Mucosa of stomach (tissue), 1 donor: Measurements from ENCODE around the gene SPOCK3.

Source experiments
- H3K27me3 ChIP-seq: one replicate; pipeline ENCODE4 v1.7.0; 2013; ENCODE audit warnings: mild to moderate bottlenecking, low read length; ENCODE audit not compliant: control insufficient read depth, insufficient read depth
- H3K36me3 ChIP-seq: one replicate; pipeline ENCODE4 v1.7.0; 2013; ENCODE audit warnings: low read length; ENCODE audit not compliant: control insufficient read depth, insufficient read depth
- H3K4me1 ChIP-seq: one replicate; pipeline ENCODE4 v1.7.0; 2013; ENCODE audit warnings: mild to moderate bottlenecking, low read length; ENCODE audit not compliant: control insufficient read depth, insufficient read depth
- H3K4me3 ChIP-seq: one replicate; pipeline ENCODE4 v1.7.0; 2013; ENCODE audit warnings: low read length
- H3K9ac ChIP-seq: one replicate; pipeline ENCODE4 v1.7.0; 2013; ENCODE audit warnings: mild to moderate bottlenecking, low read length, moderate library complexity
- H3K9me3 ChIP-seq: one replicate; pipeline ENCODE4 v1.7.0; 2013; ENCODE audit warnings: mild to moderate bottlenecking, low read length, moderate library complexity; ENCODE audit not compliant: control insufficient read depth
- donor health status: Pancreatic carcinoma.

SPOCK3 gene

GRCh38 chr4:167150587-167150986 is 83.7 kb downstream of the SPOCK3 start:
- H3K36me3 ChIP-seq: no peaks in the 10 kb centered on the region

GRCh38 chr4:167144605-167145004 is 89.7 kb downstream of the SPOCK3 start:
- Histone ChIP-seq H3K4me3 (no peak overlapping the region), H3K36me3 (no peaks in the 10 kb centered on the region), H3K9ac (no peak overlapping the region), H3K9me3 (no peaks in the 10 kb centered on the region), H3K27me3 (no peaks in the 10 kb centered on the region), H3K4me1 (no peaks in the 10 kb centered on the region)

More at GRCh38 chr4:167150587-167150986, 83.7 kb downstream of the SPOCK3 start:
- Histone ChIP-seq H3K9me3 (no peaks in the 10 kb centered on the region), H3K4me3 (no peak overlapping the region), H3K9ac (no peak overlapping the region), H3K27me3 (no peaks in the 10 kb centered on the region), H3K4me1 (no peaks in the 10 kb centered on the region)

DNA sequence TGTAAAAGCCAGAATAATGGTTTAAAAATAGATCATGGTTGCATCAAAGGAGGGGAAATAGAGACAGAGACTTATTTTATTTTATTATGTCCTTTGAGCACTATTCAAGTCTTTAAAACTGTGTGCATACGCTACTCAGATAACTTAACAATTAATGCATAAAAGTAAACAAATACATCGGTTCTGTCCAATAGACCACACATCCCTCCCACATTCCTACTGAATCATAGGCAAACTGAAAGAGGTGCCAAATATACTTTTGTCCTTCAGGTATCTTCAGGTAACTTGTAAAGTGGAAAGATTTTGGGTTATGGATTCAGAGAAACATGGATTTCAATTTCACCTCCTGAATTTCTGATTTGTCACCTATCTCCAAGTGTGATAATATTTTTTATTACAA is 91.3 kb downstream of the SPOCK3 start:
- Histone ChIP-seq H3K9me3 (no peaks in the 10 kb centered on the region), H3K4me3 (no peak overlapping the region), H3K36me3 (no peaks in the 10 kb centered on the region), H3K27me3 (no peaks in the 10 kb centered on the region), H3K9ac (no peak overlapping the region), H3K4me1 (no peaks in the 10 kb centered on the region)

DNA sequence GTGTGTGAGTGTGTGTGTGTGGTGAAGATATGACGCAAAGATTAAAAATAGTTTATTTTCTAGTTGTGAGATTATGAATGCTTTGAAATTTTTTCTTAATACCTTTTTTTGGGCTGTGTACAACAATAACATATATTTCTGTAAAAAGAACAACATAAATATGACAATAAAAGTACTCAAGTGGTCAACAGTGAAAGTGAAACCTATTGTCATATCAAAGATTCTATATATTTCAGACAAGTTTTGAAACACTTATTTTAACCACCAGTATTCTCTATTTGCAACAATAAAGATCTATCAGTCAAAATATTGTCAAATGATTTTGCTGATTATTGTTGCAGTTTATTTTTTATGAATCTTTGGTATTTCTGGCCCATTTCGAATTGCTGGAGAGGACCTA is 98.0 kb downstream of the SPOCK3 start:
- H3K27me3 ChIP-seq: no peaks in the 10 kb centered on the region
- no peak overlapping the region for H3K9ac ChIP-seq
- H3K36me3 ChIP-seq: no peaks in the 10 kb centered on the region
- H3K4me3 ChIP-seq: no peak overlapping the region
- no peaks in the 10 kb centered on the region for H3K9me3 ChIP-seq
- H3K4me1 ChIP-seq: no peaks in the 10 kb centered on the region

DNA sequence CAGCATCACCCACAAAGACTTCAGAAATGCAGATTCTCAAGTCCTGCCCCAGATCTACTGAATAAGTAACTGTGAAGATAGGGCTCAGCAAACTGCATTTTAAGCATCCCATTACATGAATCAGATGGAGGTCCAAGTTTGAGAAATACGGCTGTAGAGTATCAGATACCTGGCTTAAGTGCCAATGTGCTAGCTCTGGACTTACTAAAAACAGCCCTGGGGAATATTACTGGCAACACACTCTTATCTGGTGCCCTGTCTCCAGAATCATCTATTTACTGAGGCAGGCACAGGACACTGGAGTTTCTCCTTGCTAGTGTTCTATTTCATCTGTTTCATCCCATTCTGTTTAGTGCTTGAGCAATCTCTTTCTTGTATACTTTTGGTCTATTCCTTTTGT is 105.1 kb downstream of the SPOCK3 start:
- H3K4me3 ChIP-seq: no peak overlapping the region
- no peaks in the 10 kb centered on the region for H3K36me3 ChIP-seq
- H3K9ac ChIP-seq: no peak overlapping the region
- no peaks in the 10 kb centered on the region for H3K9me3 ChIP-seq
- H3K27me3 ChIP-seq: no peaks in the 10 kb centered on the region
- no peaks in the 10 kb centered on the region for H3K4me1 ChIP-seq

GRCh38 chr4:167119392-167119791 is 114.9 kb downstream of the SPOCK3 start:
- Histone ChIP-seq H3K36me3 (no peaks in the 10 kb centered on the region), H3K9me3 (no peaks in the 10 kb centered on the region), H3K9ac (no peak overlapping the region), H3K4me1 (no peaks in the 10 kb centered on the region), H3K4me3 (no peak overlapping the region), H3K27me3 (no peaks in the 10 kb centered on the region)

DNA sequence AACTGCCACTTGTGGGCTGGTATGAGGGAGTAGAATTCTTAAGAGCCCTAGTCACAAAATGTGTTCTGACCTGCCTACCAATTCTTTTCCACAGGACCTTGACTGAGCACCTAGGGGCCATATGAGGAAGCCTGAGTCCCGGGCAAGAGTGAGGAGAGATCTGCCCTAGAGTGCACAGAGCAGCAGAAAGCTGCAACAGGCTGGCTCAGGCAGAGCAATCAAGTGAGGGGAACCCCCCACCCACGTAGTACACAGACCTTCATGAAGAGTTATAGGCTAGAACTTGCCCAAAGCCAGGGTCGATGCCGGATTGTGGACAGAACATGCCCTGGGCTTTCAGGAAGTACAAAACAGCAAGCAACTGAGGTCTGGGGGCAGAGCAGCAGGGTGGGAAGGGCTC is 117.0 kb downstream of the SPOCK3 start:
- no peaks in the 10 kb centered on the region for H3K9me3 ChIP-seq
- no peaks in the 10 kb centered on the region for H3K4me1 ChIP-seq
- H3K27me3 ChIP-seq: no peaks in the 10 kb centered on the region
- H3K4me3 ChIP-seq: no peak overlapping the region
- no peaks in the 10 kb centered on the region for H3K36me3 ChIP-seq
- H3K9ac ChIP-seq: no peak overlapping the region

- Histone ChIP-seq H3K36me3 (no peaks in the 10 kb centered on the region), H3K4me3 (no peak overlapping the region), H3K9me3 (no peaks in the 10 kb centered on the region), H3K9ac (no peak overlapping the region), H3K27me3 (no peaks in the 10 kb centered on the region), H3K4me1 (no peaks in the 10 kb centered on the region)
These were observed 119.8 kb downstream of the SPOCK3 start for GRCh38 chr4:167114416-167114971.

DNA sequence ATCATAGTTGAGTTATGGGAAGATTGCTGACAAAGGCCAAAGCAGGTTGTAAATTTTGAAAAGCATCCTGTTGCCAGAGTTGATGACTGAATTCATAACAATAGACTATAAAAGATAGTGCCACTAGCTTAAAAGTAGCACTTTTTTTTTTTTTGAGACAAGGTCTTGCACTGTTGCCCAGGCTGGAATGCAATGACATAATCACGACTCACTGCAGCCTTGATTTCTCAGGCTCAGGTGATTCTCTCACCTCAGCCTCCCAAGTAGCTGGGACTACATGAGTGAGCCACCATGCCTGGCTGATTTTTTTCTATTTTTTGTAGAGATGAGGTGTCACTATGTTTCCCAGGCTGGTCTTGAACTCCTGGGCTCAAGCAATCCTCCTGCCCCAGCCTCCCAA is 122.7 kb downstream of the SPOCK3 start:
- Histone ChIP-seq H3K9me3 (no peaks in the 10 kb centered on the region), H3K4me1 (no peaks in the 10 kb centered on the region), H3K36me3 (no peaks in the 10 kb centered on the region), H3K27me3 (no peaks in the 10 kb centered on the region), H3K4me3 (no peak overlapping the region), H3K9ac (no peak overlapping the region)

DNA sequence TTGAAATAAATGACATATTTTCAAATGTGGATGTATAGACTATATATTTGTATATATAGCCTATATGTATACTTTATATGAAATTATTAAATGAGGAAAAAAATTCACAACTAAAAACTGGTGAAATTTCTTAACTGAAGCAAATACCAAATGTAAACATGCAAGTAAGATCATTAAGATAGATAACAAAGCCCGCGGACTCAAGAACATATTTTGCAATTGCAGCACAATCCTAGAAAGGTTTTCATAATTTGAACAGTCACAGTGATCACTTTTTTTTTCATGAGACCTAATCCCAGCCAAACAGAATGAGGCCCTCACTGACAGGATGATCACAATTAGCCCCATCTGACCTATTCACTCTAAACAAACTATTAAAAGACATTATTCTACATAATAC is 123.2 kb downstream of the SPOCK3 start:
- Histone ChIP-seq H3K4me3 (no peak overlapping the region), H3K27me3 (no peaks in the 10 kb centered on the region), H3K9me3 (no peaks in the 10 kb centered on the region), H3K4me1 (no peaks in the 10 kb centered on the region), H3K9ac (no peak overlapping the region), H3K36me3 (no peaks in the 10 kb centered on the region)

DNA sequence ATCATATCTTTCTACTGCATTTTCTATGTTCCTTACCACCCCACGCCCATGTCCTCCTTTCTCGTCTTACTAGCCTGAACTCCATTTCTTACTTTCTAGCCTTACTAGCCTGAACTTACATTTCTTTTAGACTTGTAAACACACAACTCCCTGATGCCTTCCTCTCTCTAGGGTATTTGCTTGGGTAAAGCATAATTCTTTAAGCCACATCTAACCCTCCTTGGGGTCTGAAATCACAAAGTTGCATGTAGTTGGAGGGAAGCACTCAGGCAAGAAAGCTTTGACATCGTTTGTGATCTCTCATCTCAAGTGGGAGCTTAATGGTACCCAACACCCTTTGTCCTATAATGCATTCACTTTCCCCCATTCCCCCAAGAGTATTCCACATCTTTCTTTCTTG is 124.4 kb downstream of the SPOCK3 start:
- Histone ChIP-seq H3K9ac (no peak overlapping the region), H3K4me1 (no peaks in the 10 kb centered on the region), H3K4me3 (no peak overlapping the region), H3K36me3 (no peaks in the 10 kb centered on the region), H3K27me3 (no peaks in the 10 kb centered on the region), H3K9me3 (no peaks in the 10 kb centered on the region)

GRCh38 chr4:167105857-167106256 is 128.4 kb downstream of the SPOCK3 start:
- H3K27me3 ChIP-seq: no peaks in the 10 kb centered on the region
- H3K9ac ChIP-seq: no peak overlapping the region
- H3K9me3 ChIP-seq: no peaks in the 10 kb centered on the region
- H3K4me1 ChIP-seq: no peaks in the 10 kb centered on the region
- no peak overlapping the region for H3K4me3 ChIP-seq
- H3K36me3 ChIP-seq: no peaks in the 10 kb centered on the region

- Histone ChIP-seq H3K9ac (no peak overlapping the region), H3K27me3 (no peaks in the 10 kb centered on the region), H3K9me3 (no peaks in the 10 kb centered on the region), H3K4me3 (no peak overlapping the region), H3K4me1 (no peaks in the 10 kb centered on the region), H3K36me3 (no peaks in the 10 kb centered on the region)
These were observed 131.8 kb downstream of the SPOCK3 start for GRCh38 chr4:167102475-167102874.
